CD4-positive, alpha-beta T cell (primary cell): ENCODE data around the gene APOC4. TPM values are rescaled to one million over a fixed set of nuclear protein-coding genes. Genes with fewer than 3 reads are reported as not detected.

Experiments
- ATAC-seq: fragments of 200-7000 bp; cut with Tn5 transposase; one replicate; pipeline ENCODE4 v1.10.0; 2022; ENCODE audit warnings: mild to moderate bottlenecking; ENCODE audit not compliant: poor library complexity
- CTCF ChIA-PET: fragments of 350-600 bp; sonication (Branson Sonifier 250); formaldehyde crosslinking; loops from one replicate; lab custom pipeline; 2021; ENCODE audit warnings: antibody characterized with exemption, inconsistent platforms; lab: Charles Lee
- POLR2A ChIA-PET: fragments of 350-600 bp; sonication (Branson Sonifier 250); formaldehyde crosslinking; loops from one replicate; lab custom pipeline; 2021; ENCODE audit warnings: antibody characterized with exemption, inconsistent platforms; lab: Charles Lee
- DNase-seq, 14 experiments: peaks; one replicate each; pipeline ENCODE4 v3.0.0-alpha.2; 2013 to 2020; ENCODE audit warnings: mixed read lengths in 2 of 14
- H3K27ac ChIP-seq, 2 donors: one replicate each; pipeline versions ENCODE4 v1.5.1 to v1.7.0; 2013; ENCODE audit warnings: low read length in 2 of 2, low read depth in 1 of 2, mild to moderate bottlenecking in 1 of 2
- H3K27me3 ChIP-seq, 2 experiments: 1 replicate in 1 of 2; 2 replicates in 1 of 2; pipeline versions ENCODE4 v1.6.1 to v1.7.0; 2013; ENCODE audit warnings: low read length in 2 of 2, control low read depth in 1 of 2, mild to moderate bottlenecking in 1 of 2, moderate library complexity in 1 of 2; ENCODE audit not compliant: insufficient read depth in 2 of 2, control insufficient read depth in 1 of 2
- H3K36me3 ChIP-seq: one replicate; pipeline ENCODE4 v1.6.1; 2013; ENCODE audit warnings: low read length, control low read depth; ENCODE audit not compliant: insufficient read depth
- H3K4me1 ChIP-seq: one replicate; pipeline ENCODE4 v1.6.1; 2013; ENCODE audit warnings: low read length, control low read depth; ENCODE audit not compliant: insufficient read depth
- H3K4me3 ChIP-seq: one replicate; pipeline ENCODE4 v1.5.1; 2013; ENCODE audit warnings: mild to moderate bottlenecking, low read length, moderate library complexity
- H3K9me3 ChIP-seq, 2 experiments: 1 replicate in 1 of 2; 2 replicates in 1 of 2; pipeline versions ENCODE4 v1.6.1 to v1.7.0; 2013; ENCODE audit warnings: low read length in 2 of 2, mild to moderate bottlenecking in 2 of 2, control low read depth in 1 of 2, moderate library complexity in 1 of 2; ENCODE audit not compliant: control insufficient read depth in 1 of 2, insufficient read depth in 1 of 2
- H3K27ac Mint-ChIP-seq: one replicate; pipeline ENCODE4 v1.8.0; 2020; ENCODE audit warnings: mixed read lengths
- H3K27me3 Mint-ChIP-seq: one replicate; pipeline ENCODE4 v1.8.0; 2021; ENCODE audit warnings: mixed read lengths
- H3K36me3 Mint-ChIP-seq: one replicate; pipeline ENCODE4 v1.8.0; 2021; ENCODE audit warnings: low read depth, mixed read lengths
- H3K4me1 Mint-ChIP-seq: one replicate; pipeline ENCODE4 v1.8.0; 2021; ENCODE audit warnings: low read depth, mixed read lengths
- H3K4me3 Mint-ChIP-seq: one replicate; pipeline ENCODE4 v1.8.0; 2020; ENCODE audit warnings: mild to moderate bottlenecking, mixed read lengths
- H3K9me3 Mint-ChIP-seq: one replicate; pipeline ENCODE4 v1.8.0; 2020; ENCODE audit warnings: mixed read lengths
- intact Hi-C, 2 experiments: fragments of 100-400 bp; cut with DNase I in 1 of 2; cut with micrococcal nuclease in 1 of 2; formaldehyde crosslinking; loops; one replicate each; pipeline versions ENCODE4 v1.15.1 to v1.9.0; 2023 to 2025; cut with DNase I, micrococcal nuclease
- total RNA-seq, 174 experiments: library from RNA in 2 of 174; stranded (reverse) in 2 of 174; gene quantifications; one replicate each; pipeline ENCODE4 v1.2.3 and lab custom pipeline; 2021 to 2026
- TF ChIP-seq, protein P1 (sequence below): fragments of 200-600 bp; IDR thresholded peaks from one replicate; pipeline ENCODE4 v1.8.0; 2022; ENCODE audit warnings: antibody characterized with exemption, mild to moderate bottlenecking

The APOC4 gene
- total RNA-seq, 2 experiments from 2014 or later, result not detected

DNA sequence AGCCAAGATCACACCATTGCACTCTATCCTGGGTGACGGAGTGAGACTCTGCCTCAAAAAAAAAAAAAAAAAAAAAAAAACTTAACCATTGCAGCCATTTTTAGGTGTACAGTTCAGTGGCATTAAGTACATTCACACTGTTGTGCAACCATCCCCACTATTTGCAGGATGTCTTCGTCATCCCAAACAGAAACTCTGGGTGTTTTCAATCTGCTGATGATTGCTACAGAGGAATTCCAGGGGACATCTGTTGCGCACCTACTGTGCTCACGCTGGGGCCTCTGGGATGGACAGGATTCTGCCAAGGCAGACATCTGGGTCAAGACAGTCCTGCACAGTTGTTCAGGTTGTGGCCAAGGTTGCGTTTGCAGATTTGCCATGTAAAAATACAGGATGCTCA is 2.4 kb upstream of the APOC4 start:
- intact Hi-C loops, result no loop called here
- Histone ChIP-seq H3K4me3 (no peak overlapping the region), H3K9me3 (no peaks in the 10 kb centered on the region), H3K27me3 (no peaks in the 10 kb centered on the region), H3K27ac (no peak overlapping the region), H3K4me1 (no peaks in the 10 kb centered on the region), H3K36me3 (no peaks in the 10 kb centered on the region)
- no peaks in the 10 kb centered on the region for H3K9me3 Mint-ChIP-seq
- H3K27me3 Mint-ChIP-seq, result no peaks in the 10 kb centered on the region
- ATAC-seq (no peak), DNase-seq (no peak)
- TF ChIP-seq, protein P1, sequence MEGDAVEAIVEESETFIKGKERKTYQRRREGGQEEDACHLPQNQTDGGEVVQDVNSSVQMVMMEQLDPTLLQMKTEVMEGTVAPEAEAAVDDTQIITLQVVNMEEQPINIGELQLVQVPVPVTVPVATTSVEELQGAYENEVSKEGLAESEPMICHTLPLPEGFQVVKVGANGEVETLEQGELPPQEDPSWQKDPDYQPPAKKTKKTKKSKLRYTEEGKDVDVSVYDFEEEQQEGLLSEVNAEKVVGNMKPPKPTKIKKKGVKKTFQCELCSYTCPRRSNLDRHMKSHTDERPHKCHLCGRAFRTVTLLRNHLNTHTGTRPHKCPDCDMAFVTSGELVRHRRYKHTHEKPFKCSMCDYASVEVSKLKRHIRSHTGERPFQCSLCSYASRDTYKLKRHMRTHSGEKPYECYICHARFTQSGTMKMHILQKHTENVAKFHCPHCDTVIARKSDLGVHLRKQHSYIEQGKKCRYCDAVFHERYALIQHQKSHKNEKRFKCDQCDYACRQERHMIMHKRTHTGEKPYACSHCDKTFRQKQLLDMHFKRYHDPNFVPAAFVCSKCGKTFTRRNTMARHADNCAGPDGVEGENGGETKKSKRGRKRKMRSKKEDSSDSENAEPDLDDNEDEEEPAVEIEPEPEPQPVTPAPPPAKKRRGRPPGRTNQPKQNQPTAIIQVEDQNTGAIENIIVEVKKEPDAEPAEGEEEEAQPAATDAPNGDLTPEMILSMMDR, result no peak
- no peak overlapping the region for H3K27ac Mint-ChIP-seq
- POLR2A ChIA-PET, result no interaction called here
- CTCF ChIA-PET, result interaction anchor here (0.6 kb wide), 1 partner anchor 12 kb away, joined by 5 read pairs; no protein-coding TSS in a partner anchor
- no peaks in the 10 kb centered on the region for H3K36me3 Mint-ChIP-seq
- H3K4me1 Mint-ChIP-seq, result no peaks in the 10 kb centered on the region
- H3K4me3 Mint-ChIP-seq, result no peak overlapping the region

GRCh38 chr19:44943801-44944249 is 1.8 kb downstream of the APOC4 start:
- H3K27ac ChIP-seq, result no peak overlapping the region
- H3K27me3 ChIP-seq, result no peaks in the 10 kb centered on the region
- Mint-ChIP-seq H3K4me3 (no peak overlapping the region), H3K27ac (no peak overlapping the region), H3K36me3 (no peaks in the 10 kb centered on the region), H3K27me3 (no peaks in the 10 kb centered on the region), H3K9me3 (no peaks in the 10 kb centered on the region), H3K4me1 (no peaks in the 10 kb centered on the region)
- TF ChIP-seq, protein P1, result no peak
- ChIA-PET CTCF (no interaction called here), POLR2A (no interaction called here)
- H3K4me1 ChIP-seq, result no peaks in the 10 kb centered on the region
- H3K4me3 ChIP-seq, result no peak overlapping the region
- no peak for ATAC-seq
- no peaks in the 10 kb centered on the region for H3K36me3 ChIP-seq
- no peaks in the 10 kb centered on the region for H3K9me3 ChIP-seq
- intact Hi-C loops, result no loop called here
- peak in 3 of 14 experiments; percentile 6 to 70 (median 43) for DNase-seq

DNA sequence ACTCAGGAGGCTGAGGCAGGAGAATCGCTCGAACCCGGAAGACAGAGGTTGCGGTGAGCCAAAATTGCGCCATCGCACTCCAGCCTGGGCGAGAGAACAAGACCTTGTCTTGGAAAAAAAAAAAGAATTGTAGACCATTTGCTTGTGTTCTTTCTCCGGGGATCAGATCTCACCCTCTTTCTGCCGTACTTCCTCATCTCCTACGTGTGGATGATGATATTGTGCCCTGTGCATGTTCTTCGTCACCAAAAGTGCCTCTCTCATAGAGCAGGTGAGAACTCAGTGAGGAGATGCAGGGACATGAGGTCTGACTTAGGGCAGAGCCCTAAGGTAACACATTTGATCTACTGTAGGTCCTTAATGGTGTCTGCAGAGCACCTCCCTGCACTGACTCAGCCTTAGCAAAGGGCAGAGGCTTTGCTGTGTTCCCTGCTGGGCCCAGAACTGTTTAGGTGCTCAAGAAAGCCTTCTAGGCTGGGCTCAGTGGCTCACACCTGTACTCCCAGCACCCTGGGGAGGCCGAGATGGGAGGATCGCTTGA is 5.1 kb downstream of the APOC4 start:
- POLR2A ChIA-PET, result no interaction called here

More for the DNA sequence above, 5.1 kb downstream of the APOC4 start:
- H3K27me3 ChIP-seq, result no peaks in the 10 kb centered on the region
- CTCF ChIA-PET, result no interaction called here
- H3K36me3 Mint-ChIP-seq, result peaks cover 5% of the 10 kb centered on the region
- H3K9me3 ChIP-seq, result no peaks in the 10 kb centered on the region
- intact Hi-C loops, result no loop called here
- no peaks in the 10 kb centered on the region for H3K9me3 Mint-ChIP-seq
- peaks cover 4% of the 10 kb centered on the region for H3K36me3 ChIP-seq
- no peak for DNase-seq
- TF ChIP-seq, protein P1, result no peak
- H3K27ac ChIP-seq, result no peak overlapping the region
- peaks cover 5% of the 10 kb centered on the region for H3K4me1 Mint-ChIP-seq
- H3K4me1 ChIP-seq, result peaks cover 6% of the 10 kb centered on the region
- no peaks in the 10 kb centered on the region for H3K27me3 Mint-ChIP-seq
- no peak overlapping the region for H3K4me3 Mint-ChIP-seq
- ATAC-seq, result no peak
- no peak overlapping the region for H3K27ac Mint-ChIP-seq
- no peak overlapping the region for H3K4me3 ChIP-seq
